Activated naive CD4-positive, alpha-beta T cell treated with anti-CD3 and anti-CD28 coated beads for 36 hours (primary cell): ENCODE measurements around the gene NR5A2. TPM values are rescaled to one million over a fixed set of nuclear protein-coding genes. Genes with fewer than 3 reads are reported as not detected.

Experiments
- CTCF ChIA-PET: fragments of 350-600 bp; sonication (Branson Sonifier 250); formaldehyde crosslinking; loops from one replicate; lab custom pipeline; 2021; ENCODE audit warnings: antibody characterized with exemption; lab: Charles Lee
- DNase-seq: peaks from one replicate; pipeline ENCODE4 v3.0.0-alpha.2; 2020
- H3K27ac Mint-ChIP-seq: one replicate; pipeline ENCODE4 v1.8.0; 2021; ENCODE audit warnings: mild to moderate bottlenecking, mixed read lengths
- H3K27me3 Mint-ChIP-seq: one replicate; pipeline ENCODE4 v1.8.0; 2021; ENCODE audit warnings: low read depth, mixed read lengths
- H3K36me3 Mint-ChIP-seq: one replicate; pipeline ENCODE4 v1.8.0; 2021; ENCODE audit warnings: low read depth, mixed read lengths
- H3K4me1 Mint-ChIP-seq: one replicate; pipeline ENCODE4 v1.8.0; 2021; ENCODE audit warnings: low read depth, mixed read lengths
- H3K4me3 Mint-ChIP-seq: one replicate; pipeline ENCODE4 v1.8.0; 2021; ENCODE audit warnings: mild to moderate bottlenecking, moderate library complexity, mixed read lengths
- H3K9me3 Mint-ChIP-seq: one replicate; pipeline ENCODE4 v1.8.0; 2021; ENCODE audit warnings: mixed read lengths
- intact Hi-C: fragments of 100-400 bp; cut with micrococcal nuclease; formaldehyde crosslinking; loops from one replicate; pipeline ENCODE4 v1.15.1; 2023
- total RNA-seq, 2 experiments: library from RNA; stranded (reverse); gene quantifications; one replicate each; pipeline ENCODE4 v1.2.3, GENCODE V29; 2021

The NR5A2 gene
- total RNA-seq, 2 experiments from 2014 or later, result not detected

DNA sequence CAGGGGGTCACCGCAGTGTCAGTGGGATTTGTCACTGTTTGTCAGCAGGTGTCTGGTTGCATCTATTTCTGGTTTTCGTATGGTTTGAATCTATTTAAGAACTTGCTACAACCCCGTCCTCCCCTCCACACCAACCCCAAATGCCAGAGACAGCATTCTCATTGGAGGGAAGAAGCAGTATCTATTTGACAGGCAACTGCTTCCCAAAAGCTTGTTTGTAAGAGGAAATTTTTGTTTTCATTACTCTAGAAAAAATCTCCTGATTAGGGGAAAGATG, 54.4 kb downstream of the NR5A2 start:
- Mint-ChIP-seq H3K27ac (no peak overlapping the region), H3K4me3 (no peak overlapping the region), H3K4me1 (no peaks in the 10 kb centered on the region), H3K9me3 (no peaks in the 10 kb centered on the region), H3K27me3 (peaks cover 10% of the 10 kb centered on the region), H3K36me3 (no peaks in the 10 kb centered on the region)
- CTCF ChIA-PET, result interaction anchor here (0.6 kb wide), 1 partner anchor 128 kb away, joined by 3 read pairs; no protein-coding TSS in a partner anchor
- intact Hi-C loops, result no loop called here
- DNase-seq, result no peak

DNA sequence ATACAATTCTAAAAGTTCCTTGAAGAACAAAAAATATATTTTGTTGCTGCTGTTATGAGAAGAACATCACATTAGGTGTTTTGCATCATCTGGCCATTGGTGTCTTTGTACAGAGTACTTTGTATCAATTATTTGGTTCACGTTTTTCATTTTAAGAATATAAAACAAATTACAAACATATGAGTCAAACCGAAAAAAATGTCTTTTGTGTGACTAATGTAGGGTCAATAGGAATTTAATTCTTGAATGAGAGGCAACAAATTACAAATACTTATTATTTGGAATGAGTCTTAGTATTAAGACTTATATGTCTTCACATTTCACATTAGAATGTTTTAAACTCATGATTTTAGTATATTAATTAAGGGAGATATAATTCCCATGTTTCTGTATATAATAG, 54.8 kb downstream of the NR5A2 start:
- H3K36me3 Mint-ChIP-seq, result no peaks in the 10 kb centered on the region
- CTCF ChIA-PET, result interaction anchor here (0.6 kb wide), 1 partner anchor 129 kb away, joined by 3 read pairs; no protein-coding TSS in a partner anchor
- H3K27ac Mint-ChIP-seq, result no peak overlapping the region
- H3K4me3 Mint-ChIP-seq, result no peak overlapping the region
- H3K9me3 Mint-ChIP-seq, result no peaks in the 10 kb centered on the region
- no peak for DNase-seq
- H3K27me3 Mint-ChIP-seq, result peaks cover 13% of the 10 kb centered on the region
- H3K4me1 Mint-ChIP-seq, result no peaks in the 10 kb centered on the region
- intact Hi-C loops, result no loop called here

DNA sequence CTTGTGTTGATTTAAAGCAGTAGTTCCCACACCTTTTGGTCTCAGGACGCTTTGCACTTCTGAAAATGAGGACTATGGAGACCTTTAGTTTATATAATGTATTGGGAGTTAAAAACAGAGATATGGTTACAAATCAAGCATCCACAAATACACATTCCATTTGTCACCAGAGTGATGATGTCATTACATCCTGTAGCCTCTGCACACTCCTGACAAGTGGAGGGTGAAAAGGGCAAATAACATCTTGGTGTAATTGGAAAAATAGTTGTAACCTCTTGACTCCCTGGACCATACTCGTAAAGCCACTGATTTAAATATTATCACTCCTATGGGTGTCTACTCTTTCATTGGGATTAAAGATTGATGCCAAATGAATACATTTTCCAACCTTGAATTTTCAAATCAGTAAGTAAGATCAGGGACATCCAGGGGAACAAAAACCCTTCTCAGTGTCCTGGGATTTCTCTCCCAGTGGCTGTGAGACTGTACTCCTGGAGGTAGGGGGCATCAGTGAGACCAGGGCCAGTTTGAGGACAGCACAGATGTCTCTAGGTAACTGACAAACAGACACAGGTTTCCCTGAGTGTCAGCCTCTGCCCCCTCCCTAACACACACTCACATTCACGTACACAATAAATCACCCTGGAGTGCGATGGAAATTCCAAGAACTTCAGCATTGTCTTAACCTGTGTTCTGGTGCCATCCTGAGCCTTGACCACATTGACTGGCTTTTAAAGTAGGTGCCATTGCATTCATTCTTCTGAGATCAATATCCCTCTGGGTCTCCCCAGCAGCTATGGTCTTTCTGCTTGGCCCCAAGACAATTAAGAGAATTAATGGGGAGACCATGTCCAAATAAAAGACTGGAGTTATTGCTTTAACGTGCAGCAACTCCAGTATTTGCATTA, 63.0 kb downstream of the NR5A2 start:
- CTCF ChIA-PET, result interaction anchor here (0.7 to 1.6 kb wide), 2 partner anchors 13 to 226 kb away, joined by 3 read pairs; no protein-coding TSS in a partner anchor
- DNase-seq, result no peak
- Mint-ChIP-seq H3K4me3 (no peak overlapping the region), H3K27me3 (peaks cover 13% of the 10 kb centered on the region), H3K9me3 (no peaks in the 10 kb centered on the region), H3K4me1 (no peaks in the 10 kb centered on the region), H3K36me3 (no peaks in the 10 kb centered on the region), H3K27ac (no peak overlapping the region)
- intact Hi-C loops, result no loop called here

DNA sequence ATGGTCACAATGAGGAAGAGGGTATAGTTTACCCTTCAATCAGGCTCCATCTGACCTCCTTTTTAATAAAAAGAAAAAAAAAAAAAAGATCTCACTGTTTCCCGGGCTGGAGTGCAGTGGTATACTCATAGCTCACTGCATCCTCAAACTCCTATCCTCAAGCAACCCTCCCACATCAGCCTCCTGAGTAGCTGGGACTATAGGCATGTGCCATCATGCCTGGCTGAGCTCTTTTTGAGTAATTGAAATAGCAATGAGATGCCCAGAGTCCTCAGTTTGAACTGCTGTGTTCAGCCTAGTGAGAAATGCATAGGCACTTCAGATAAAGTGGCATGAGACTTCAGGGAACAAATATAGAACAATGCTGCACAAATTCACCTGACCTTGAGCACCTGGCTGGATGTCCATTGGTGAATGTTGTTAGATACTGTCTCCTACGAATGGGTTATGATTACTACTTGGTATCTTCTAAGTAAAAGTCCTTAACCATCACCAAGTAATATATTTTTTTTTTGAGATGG, 67.6 kb downstream of the NR5A2 start:
- H3K27ac Mint-ChIP-seq, result no peak overlapping the region
- no peaks in the 10 kb centered on the region for H3K36me3 Mint-ChIP-seq
- CTCF ChIA-PET, result interaction anchor here (0.6 kb wide), 1 partner anchor 182 kb away, joined by 3 read pairs; no protein-coding TSS in a partner anchor
- no peak for DNase-seq
- H3K4me1 Mint-ChIP-seq, result no peaks in the 10 kb centered on the region
- H3K9me3 Mint-ChIP-seq, result no peaks in the 10 kb centered on the region
- H3K27me3 Mint-ChIP-seq, result peaks cover 2% of the 10 kb centered on the region
- no peak overlapping the region for H3K4me3 Mint-ChIP-seq
- intact Hi-C loops, result no loop called here

DNA sequence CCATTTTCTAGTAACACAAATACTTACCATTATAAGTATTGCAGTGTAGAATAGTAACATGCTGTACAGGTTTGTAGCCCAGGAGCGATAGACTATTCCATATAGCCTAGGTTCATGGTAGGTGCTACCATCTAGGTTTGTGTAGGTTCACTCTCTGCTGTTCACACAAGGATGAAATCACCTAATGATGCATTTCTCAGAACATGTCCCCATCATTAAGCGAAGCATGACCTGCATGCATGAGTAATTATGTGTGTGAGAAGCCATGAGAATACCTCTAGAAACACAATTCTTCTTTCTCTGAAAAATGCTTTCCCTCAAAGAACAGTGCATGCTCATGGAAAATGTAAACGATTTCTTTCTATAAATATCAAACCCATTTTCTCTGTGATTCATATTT, 69.3 kb downstream of the NR5A2 start:
- H3K27me3 Mint-ChIP-seq, result peaks cover 2% of the 10 kb centered on the region
- H3K9me3 Mint-ChIP-seq, result no peaks in the 10 kb centered on the region
- intact Hi-C loops, result no loop called here
- no peak overlapping the region for H3K4me3 Mint-ChIP-seq
- no peaks in the 10 kb centered on the region for H3K4me1 Mint-ChIP-seq
- H3K36me3 Mint-ChIP-seq, result no peaks in the 10 kb centered on the region
- CTCF ChIA-PET, result no interaction called here
- no peak for DNase-seq
- H3K27ac Mint-ChIP-seq, result no peak overlapping the region

DNA sequence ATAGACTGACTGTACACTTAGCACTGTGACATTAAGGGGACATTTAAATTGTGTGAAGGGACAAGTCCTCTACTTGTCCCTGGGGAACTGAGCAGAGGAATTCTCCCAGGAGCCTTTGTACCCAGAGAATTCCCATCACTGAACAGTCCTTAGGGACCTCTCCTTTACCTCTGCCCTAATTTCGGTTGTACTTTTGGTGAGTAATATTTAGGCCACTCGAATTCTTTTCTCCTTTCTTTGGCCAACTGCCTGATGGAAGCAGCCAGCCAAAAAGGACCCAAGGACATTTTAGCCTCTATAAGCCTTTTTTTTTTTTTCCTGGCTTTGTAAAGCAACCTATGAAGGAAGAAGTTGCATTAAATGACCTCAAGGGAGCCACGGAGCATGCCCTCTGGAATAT, 71.5 kb downstream of the NR5A2 start:
- no peak for DNase-seq
- no peak overlapping the region for H3K27ac Mint-ChIP-seq
- H3K36me3 Mint-ChIP-seq, result no peaks in the 10 kb centered on the region
- no peaks in the 10 kb centered on the region for H3K9me3 Mint-ChIP-seq
- intact Hi-C loops, result no loop called here
- CTCF ChIA-PET, result no interaction called here
- H3K4me1 Mint-ChIP-seq, result no peaks in the 10 kb centered on the region
- no peaks in the 10 kb centered on the region for H3K27me3 Mint-ChIP-seq
- H3K4me3 Mint-ChIP-seq, result no peak overlapping the region

DNA sequence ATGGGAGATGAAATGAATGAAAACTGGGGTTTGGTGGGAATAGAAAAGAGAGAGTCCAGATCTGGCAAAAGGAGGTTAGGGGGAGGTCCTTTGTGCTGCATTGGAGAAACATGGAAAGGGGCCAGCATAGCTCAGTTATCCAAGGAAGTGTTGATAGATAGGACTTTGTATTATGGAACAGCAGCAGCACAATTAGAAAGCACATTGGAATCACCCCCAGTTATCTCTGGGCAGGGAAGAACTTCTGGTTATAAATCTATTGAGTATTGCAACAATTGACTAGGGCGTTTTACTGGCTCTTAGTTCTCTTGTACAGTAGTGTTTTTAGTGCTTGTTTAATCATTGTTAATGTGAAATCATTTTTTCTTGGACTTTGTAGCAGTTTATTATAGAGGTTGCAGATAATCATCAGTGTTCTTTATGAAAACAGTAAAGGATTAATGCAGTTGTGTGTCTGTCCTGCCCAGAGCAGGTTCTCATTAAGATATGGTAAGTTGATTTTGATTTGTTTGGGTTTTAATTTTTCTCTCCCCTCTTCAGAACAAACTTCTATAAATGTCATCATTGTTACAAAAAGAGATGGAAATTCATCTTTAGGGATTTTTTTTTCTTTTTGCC, 76.6 kb downstream of the NR5A2 start:
- H3K9me3 Mint-ChIP-seq, result no peaks in the 10 kb centered on the region
- DNase-seq, result no peak
- no peak overlapping the region for H3K27ac Mint-ChIP-seq
- no peaks in the 10 kb centered on the region for H3K4me1 Mint-ChIP-seq
- CTCF ChIA-PET, result interaction anchor here (0.5 to 1.1 kb wide), 2 partner anchors 13 to 542 kb away, joined by 3 read pairs; no protein-coding TSS in a partner anchor
- intact Hi-C loops, result no loop called here
- H3K4me3 Mint-ChIP-seq, result no peak overlapping the region
- no peaks in the 10 kb centered on the region for H3K27me3 Mint-ChIP-seq
- no peaks in the 10 kb centered on the region for H3K36me3 Mint-ChIP-seq

DNA sequence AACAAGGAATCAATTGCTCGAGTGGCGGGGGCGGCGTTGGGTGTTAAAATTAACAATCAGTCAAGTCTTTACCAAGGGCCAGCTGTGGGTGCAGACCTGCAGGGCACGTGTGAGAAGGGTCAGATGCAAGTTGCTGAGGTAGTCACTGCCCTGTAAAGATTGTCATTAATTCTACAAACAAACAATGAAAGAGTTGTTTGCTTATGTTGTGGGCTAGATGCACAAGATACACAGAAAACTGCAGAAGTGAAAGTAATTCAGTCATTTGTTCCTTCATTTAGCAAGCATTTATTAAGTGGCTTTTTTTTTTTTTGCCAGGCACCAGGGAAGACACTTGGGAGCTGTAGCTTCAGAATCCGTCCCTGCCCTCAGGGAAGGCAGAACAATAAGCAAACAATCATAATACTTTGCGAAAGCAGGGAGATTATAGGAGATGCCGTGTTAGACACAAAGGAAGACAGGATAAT, 79.5 kb downstream of the NR5A2 start:
- no peak for DNase-seq
- CTCF ChIA-PET, result no interaction called here
- H3K4me3 Mint-ChIP-seq, result no peak overlapping the region
- H3K4me1 Mint-ChIP-seq, result no peaks in the 10 kb centered on the region
- H3K9me3 Mint-ChIP-seq, result no peaks in the 10 kb centered on the region
- intact Hi-C loops, result no loop called here
- no peak overlapping the region for H3K27ac Mint-ChIP-seq
- H3K36me3 Mint-ChIP-seq, result no peaks in the 10 kb centered on the region
- no peaks in the 10 kb centered on the region for H3K27me3 Mint-ChIP-seq

DNA sequence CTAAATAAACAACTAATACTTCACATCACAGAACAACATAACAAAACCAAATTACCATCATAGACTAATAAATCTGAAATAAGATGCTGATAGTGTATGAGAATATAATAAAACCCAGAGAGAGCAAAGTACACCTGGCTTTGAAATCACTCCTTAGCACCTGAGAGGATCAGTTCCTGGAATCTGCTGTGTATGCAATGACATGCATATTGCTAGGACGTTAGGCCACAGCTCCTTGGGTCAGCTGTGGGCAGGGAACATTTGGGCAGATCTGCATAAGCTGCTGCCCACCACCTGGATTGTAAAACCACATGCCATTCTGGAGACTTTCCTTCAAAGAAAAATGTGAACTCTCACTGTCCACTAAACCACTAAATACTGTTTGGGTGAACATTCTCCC, 81.1 kb downstream of the NR5A2 start:
- H3K4me3 Mint-ChIP-seq, result no peak overlapping the region
- no peaks in the 10 kb centered on the region for H3K4me1 Mint-ChIP-seq
- peaks cover 2% of the 10 kb centered on the region for H3K27me3 Mint-ChIP-seq
- H3K9me3 Mint-ChIP-seq, result no peaks in the 10 kb centered on the region
- CTCF ChIA-PET, result interaction anchor here (1.2 kb wide), 1 partner anchor 229 kb away, joined by 3 read pairs; no protein-coding TSS in a partner anchor
- H3K27ac Mint-ChIP-seq, result no peak overlapping the region
- no peaks in the 10 kb centered on the region for H3K36me3 Mint-ChIP-seq
- DNase-seq, result no peak
- intact Hi-C loops, result no loop called here

DNA sequence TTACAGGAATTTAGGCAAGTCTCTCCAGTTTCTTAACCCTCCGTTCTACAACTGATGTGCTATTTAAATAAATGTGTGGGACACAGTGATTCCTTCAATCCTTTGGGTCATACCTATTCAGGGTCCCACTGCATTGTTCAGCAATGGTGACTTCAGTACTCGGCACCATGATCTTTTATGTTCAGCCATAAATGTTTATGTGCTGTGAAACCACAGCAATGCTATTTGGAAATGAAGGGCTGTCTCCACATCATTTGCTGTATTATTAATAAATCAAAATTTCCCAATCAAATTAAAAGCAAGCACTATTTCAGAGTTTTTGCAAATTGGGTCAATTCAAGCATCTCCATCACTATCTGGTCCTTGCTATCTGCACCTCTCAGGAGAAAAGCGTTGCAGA, 84.8 kb downstream of the NR5A2 start:
- CTCF ChIA-PET, result no interaction called here
- H3K4me3 Mint-ChIP-seq, result no peak overlapping the region

DNA sequence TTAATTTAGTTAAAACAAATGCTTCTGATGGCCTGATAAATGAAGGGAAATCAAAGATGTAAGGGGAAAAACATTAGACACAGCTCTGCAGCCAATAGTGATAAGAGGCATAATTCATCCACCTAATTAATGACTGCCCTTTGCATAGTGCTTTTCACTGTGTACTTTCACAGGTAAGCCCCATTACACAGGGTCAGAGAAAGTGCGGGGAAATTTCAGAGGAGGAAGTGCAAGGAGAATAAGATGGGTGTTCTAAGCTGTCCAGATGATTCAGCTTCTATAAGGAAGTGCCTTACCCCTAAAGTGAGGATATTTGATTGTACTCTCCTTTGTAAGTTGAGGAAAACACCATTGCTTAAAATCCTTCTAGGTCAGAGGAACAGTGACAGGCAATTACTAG, 88.0 kb downstream of the NR5A2 start:
- intact Hi-C loops, result no loop called here
- Mint-ChIP-seq H3K4me1 (no peaks in the 10 kb centered on the region), H3K4me3 (no peak overlapping the region), H3K27ac (no peak overlapping the region), H3K27me3 (peaks cover 2% of the 10 kb centered on the region), H3K36me3 (no peaks in the 10 kb centered on the region), H3K9me3 (no peaks in the 10 kb centered on the region)
- no peak for DNase-seq
- CTCF ChIA-PET, result no interaction called here

More for the DNA sequence above, 84.8 kb downstream of the NR5A2 start:
- DNase-seq, result no peak
- intact Hi-C loops, result no loop called here
- Mint-ChIP-seq H3K4me1 (no peaks in the 10 kb centered on the region), H3K9me3 (no peaks in the 10 kb centered on the region), H3K27ac (no peak overlapping the region), H3K27me3 (peaks cover 2% of the 10 kb centered on the region), H3K36me3 (no peaks in the 10 kb centered on the region)

DNA sequence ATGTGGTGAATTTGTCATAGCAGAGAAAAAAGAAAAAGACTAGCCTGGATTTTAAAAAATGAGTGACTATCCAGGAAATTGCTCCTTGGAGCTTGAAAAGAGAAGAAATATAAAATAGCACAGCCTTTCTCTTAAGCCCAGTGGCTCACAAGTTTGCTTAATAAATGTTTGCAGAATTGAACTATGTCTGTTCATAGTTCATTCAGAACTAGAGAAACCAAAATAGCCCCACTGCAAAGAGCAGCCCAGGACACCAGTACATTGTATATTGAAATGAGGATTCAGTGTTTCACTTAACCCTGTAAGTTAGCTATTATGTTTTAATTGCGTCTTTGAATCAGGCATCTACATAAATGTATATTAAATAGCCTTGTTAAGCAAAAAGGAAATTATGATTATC, 88.8 kb downstream of the NR5A2 start:
- CTCF ChIA-PET, result no interaction called here
- peaks cover 2% of the 10 kb centered on the region for H3K27me3 Mint-ChIP-seq
- H3K4me1 Mint-ChIP-seq, result no peaks in the 10 kb centered on the region
- intact Hi-C loops, result no loop called here
- H3K9me3 Mint-ChIP-seq, result no peaks in the 10 kb centered on the region
- no peaks in the 10 kb centered on the region for H3K36me3 Mint-ChIP-seq
- H3K4me3 Mint-ChIP-seq, result no peak overlapping the region
- no peak overlapping the region for H3K27ac Mint-ChIP-seq
- DNase-seq, result no peak
